WERI-Rb-1 (cell line): ENCODE results near the gene KRT86.

ENCODE experiments used
- DNase-seq: peaks from one replicate; pipeline ENCODE4 v3.0.0-alpha.2; 2020
- H3K27ac ChIP-seq: fragments of 250-450 bp; sonication (Bioruptor Pico); 2 replicates; pipeline ENCODE4 v1.5.1; 2020; ENCODE audit warnings: mild to moderate bottlenecking, moderate library complexity
- H3K27me3 ChIP-seq: fragments of 250-450 bp; sonication (Bioruptor Pico); 2 replicates; pipeline ENCODE4 v1.5.1; 2021; ENCODE audit warnings: mild to moderate bottlenecking, low read depth, moderate library complexity; ENCODE audit not compliant: insufficient read depth, severe bottlenecking
- H3K36me3 ChIP-seq: fragments of 250-450 bp; sonication (Bioruptor Pico); 2 replicates; pipeline ENCODE4 v1.5.1; 2020; ENCODE audit warnings: mild to moderate bottlenecking, moderate library complexity
- H3K4me3 ChIP-seq: 2 replicates; pipeline ENCODE4 v1.5.1; 2011; ENCODE audit warnings: low read depth, mild to moderate bottlenecking, control low read depth, low read length
- H3K9me3 ChIP-seq: fragments of 250-450 bp; sonication (Bioruptor Pico); 2 replicates; pipeline ENCODE4 v1.5.1; 2021; ENCODE audit warnings: mild to moderate bottlenecking, moderate library complexity; ENCODE audit not compliant: severe bottlenecking
- CTCF ChIP-seq: IDR thresholded peaks from 2 replicates; pipeline ENCODE4 v1.5.1; 2011; ENCODE audit warnings: low read depth, mild to moderate bottlenecking, control low read depth, inconsistent platforms, low read length

Gene KRT86

DNA sequence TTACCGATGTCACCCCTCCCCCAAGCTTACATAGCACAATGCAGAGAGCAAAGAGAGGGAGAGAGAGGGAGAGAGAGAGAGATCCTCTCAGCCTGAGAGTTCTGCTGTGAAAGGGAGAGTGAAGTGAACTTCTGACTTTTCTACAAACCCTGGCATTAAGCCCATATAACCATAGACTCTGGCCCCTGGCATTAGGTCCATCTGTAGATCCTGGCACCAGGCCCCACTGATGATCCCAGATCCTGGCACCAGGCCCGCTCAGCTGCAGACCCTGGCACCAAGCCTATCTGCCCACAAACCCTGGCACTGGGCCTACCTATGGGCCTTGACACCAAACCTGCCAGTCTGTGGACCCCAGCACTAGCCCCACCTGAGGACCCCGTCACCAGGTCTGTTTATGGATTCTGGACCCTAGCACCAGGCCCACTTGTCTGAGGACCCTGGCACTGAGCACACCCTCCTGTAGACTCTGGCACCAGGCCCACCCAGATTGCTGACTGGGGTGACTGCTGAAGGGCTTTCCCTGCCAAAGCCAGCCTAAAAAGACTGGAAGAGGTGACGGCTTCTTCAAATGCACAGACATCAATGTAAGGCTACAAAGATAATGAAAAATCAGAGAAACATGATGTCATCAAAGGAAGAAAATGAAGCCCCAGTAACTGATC lies 61.3 kb downstream of the KRT86 start:
- H3K36me3 ChIP-seq: no peaks in the 10 kb centered on the region
- H3K27me3 ChIP-seq: no peaks in the 10 kb centered on the region
- DNase-seq: no peak
- H3K27ac ChIP-seq: no peak overlapping the region
- no peak overlapping the region for H3K4me3 ChIP-seq
- TF ChIP-seq CTCF: no peak
- H3K9me3 ChIP-seq: no peaks in the 10 kb centered on the region

DNA sequence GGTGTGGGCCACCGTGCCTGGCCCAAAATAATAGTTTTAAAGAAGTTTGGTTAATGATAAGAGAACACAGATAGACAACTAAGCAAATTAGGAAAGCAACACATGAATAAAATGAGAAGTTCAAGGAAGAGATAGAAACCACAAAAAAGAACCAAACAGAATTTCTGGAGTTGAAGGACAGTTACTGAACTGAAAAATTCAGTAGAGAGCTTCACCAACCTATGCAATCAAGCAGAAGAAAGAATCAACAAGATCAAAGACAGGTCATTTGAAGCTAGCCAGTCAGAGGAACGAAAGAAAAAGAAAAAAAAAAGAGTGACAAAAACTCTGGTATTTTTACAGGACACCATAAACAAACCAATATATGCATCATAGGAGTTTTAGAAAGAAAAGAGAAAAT lies 62.2 kb downstream of the KRT86 start:
- TF ChIP-seq CTCF: no peak
- Histone ChIP-seq H3K27ac (no peak overlapping the region), H3K4me3 (no peak overlapping the region), H3K9me3 (no peaks in the 10 kb centered on the region), H3K27me3 (no peaks in the 10 kb centered on the region), H3K36me3 (no peaks in the 10 kb centered on the region)
- no peak for DNase-seq

DNA sequence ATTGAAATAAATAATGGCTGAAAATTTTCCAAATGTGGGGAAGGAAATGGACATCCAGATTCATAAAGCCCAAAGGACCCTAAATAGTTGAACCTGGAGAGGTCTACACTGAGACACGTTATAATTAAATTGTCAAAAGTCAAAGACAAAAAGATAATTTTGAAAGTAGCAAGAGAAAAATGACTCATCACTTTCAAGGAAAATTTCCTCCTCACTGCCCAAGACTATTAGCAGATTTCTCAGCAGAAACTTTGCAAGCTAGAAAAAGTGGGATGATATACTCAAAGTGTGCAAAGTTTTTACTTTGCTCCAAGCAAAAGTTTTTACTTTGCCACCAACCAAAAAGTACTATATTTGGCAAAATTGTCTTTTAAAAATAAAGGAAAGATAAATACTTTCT lies 62.6 kb downstream of the KRT86 start:
- no peaks in the 10 kb centered on the region for H3K9me3 ChIP-seq
- H3K27ac ChIP-seq: no peak overlapping the region
- H3K36me3 ChIP-seq: no peaks in the 10 kb centered on the region
- H3K4me3 ChIP-seq: no peak overlapping the region
- no peaks in the 10 kb centered on the region for H3K27me3 ChIP-seq
- TF ChIP-seq CTCF: no peak
- DNase-seq: no peak

DNA sequence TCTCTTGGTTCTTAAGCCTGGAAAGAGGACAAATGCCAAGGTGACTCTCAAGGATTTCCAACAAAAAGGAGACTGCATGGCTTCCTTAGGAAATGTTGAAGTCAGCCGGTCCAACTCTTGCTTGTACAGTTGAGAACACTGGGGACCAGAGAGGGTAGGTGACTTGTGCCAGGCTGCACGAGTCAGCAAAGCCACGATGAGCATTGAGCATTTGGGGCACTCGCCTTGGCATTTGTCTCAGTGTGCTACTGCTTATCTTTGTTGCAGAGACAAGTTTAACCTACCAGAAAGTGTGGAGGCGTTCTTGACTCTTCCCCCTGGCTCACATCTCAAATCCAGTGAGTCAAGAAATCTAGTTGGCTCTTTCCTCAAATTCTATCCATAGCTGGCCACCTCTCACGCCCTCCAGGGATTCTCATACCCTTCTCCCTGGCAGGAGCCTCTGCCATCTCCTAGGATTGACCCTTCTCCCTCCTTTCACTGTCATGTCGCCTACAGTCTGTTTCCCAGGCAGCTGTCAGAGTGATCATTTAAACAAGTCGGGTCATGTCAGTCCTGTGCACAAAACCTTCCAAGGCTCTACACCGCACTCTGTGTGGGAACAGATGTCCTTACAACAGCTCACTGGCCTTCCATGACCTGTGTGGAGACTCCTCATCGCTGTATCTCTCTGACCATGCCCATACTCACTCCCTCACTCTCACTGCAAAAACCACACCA lies 64.0 kb downstream of the KRT86 start:
- H3K4me3 ChIP-seq: no peak overlapping the region
- H3K36me3 ChIP-seq: no peaks in the 10 kb centered on the region
- H3K27ac ChIP-seq: no peak overlapping the region
- DNase-seq: peak; percentile 65
- peaks cover 7% of the 10 kb centered on the region for H3K9me3 ChIP-seq
- no peak for TF ChIP-seq CTCF
- no peaks in the 10 kb centered on the region for H3K27me3 ChIP-seq

DNA sequence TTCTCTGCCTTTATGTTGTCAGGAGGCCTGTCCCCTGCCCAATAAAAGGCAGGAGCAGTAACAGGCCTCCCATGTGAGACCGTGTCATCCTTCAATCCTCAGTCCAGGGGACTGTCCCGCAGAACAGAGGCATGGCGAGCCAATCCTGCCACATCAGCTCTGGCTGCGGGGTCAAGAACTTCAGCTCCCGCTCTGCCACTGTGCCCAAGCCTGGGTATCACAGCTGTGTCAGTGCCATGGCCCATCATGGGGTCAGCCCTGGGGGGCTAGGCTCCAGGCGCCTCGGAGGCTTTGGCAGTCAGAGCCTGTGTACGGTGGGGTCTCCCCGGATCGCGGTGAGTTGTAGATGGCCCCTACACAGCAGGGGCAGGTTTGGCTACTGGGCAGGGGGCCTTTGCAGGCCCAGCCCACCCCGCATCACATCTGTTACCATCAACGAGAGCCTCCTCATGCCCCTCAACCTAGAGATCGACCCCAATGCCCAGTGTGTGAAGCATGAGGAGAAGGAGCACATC lies 66.7 kb downstream of the KRT86 start:
- Histone ChIP-seq H3K27ac (no peak overlapping the region), H3K27me3 (no peaks in the 10 kb centered on the region), H3K9me3 (peaks cover 13% of the 10 kb centered on the region), H3K4me3 (no peak overlapping the region), H3K36me3 (no peaks in the 10 kb centered on the region)
- DNase-seq: no peak
- TF ChIP-seq CTCF: no peak
